DOHH2 (cell line): ENCODE data around the gene CXCL12.

ENCODE experiments used
- H3F3A ChIP-seq: fragments of 200-600 bp; sonication (generic), shearing (Covaris generic); 2 replicates; pipeline ENCODE4 v1.6.0; 2016; ENCODE audit warnings: antibody characterized with exemption, mild to moderate bottlenecking; ENCODE audit not compliant: control insufficient read depth, insufficient read depth
- H3K27ac ChIP-seq: fragments of 200-600 bp; sonication (generic); 2 replicates; pipeline ENCODE4 v1.5.1; 2014; ENCODE audit warnings: low read depth, mild to moderate bottlenecking, low read length, moderate library complexity
- H3K27me3 ChIP-seq: fragments of 200-600 bp; sonication (generic); 2 replicates; pipeline ENCODE4 v1.6.1; 2014; ENCODE audit warnings: mild to moderate bottlenecking, low read length, mixed read lengths; ENCODE audit not compliant: control insufficient read depth
- H3K36me3 ChIP-seq: fragments of 200-600 bp; sonication (generic); 2 replicates; pipeline ENCODE4 v1.6.1; 2014; ENCODE audit warnings: mild to moderate bottlenecking, low read length, moderate library complexity, mixed read lengths; ENCODE audit not compliant: control insufficient read depth
- H3K4me1 ChIP-seq: fragments of 200-600 bp; sonication (generic); 2 replicates; pipeline ENCODE4 v1.6.1; 2014; ENCODE audit warnings: mild to moderate bottlenecking, low read length, mixed read lengths; ENCODE audit not compliant: control insufficient read depth
- H3K4me2 ChIP-seq: fragments of 200-600 bp; sonication (generic); 2 replicates; pipeline ENCODE4 v1.6.0; 2014; ENCODE audit warnings: mild to moderate bottlenecking, low read length, moderate library complexity
- H3K4me3 ChIP-seq: fragments of 200-600 bp; sonication (generic); 2 replicates; pipeline ENCODE4 v1.5.1; 2014; ENCODE audit warnings: mild to moderate bottlenecking, low read length, mixed read lengths
- H3K79me2 ChIP-seq: fragments of 200-600 bp; sonication (generic); 2 replicates; pipeline ENCODE4 v1.6.1; 2014; ENCODE audit warnings: mild to moderate bottlenecking, low read length, mixed read lengths; ENCODE audit not compliant: control insufficient read depth
- H3K9me2 ChIP-seq: fragments of 200-600 bp; sonication (generic); replicated peaks from 2 replicates; pipeline ENCODE4 v1.6.1; 2014; ENCODE audit warnings: mild to moderate bottlenecking, low read length, mixed read lengths; ENCODE audit not compliant: control insufficient read depth
- H3K9me3 ChIP-seq: fragments of 200-600 bp; sonication (generic); 2 replicates; pipeline ENCODE4 v1.6.1; 2014; ENCODE audit warnings: antibody characterized with exemption, low read length, mixed read lengths; ENCODE audit not compliant: control insufficient read depth, insufficient read depth
- H4K20me1 ChIP-seq: fragments of 200-600 bp; sonication (generic); 2 replicates; pipeline ENCODE4 v1.6.0; 2014; ENCODE audit warnings: low read depth, mild to moderate bottlenecking, antibody characterized with exemption, low read length, moderate library complexity; ENCODE audit not compliant: control insufficient read depth, insufficient read depth
- EZH2phosphoT487 ChIP-seq: fragments of 200-600 bp; sonication (generic); IDR thresholded peaks from 2 replicates; pipeline ENCODE4 v1.6.1; 2017; ENCODE audit warnings: borderline replicate concordance, mild to moderate bottlenecking, antibody characterized with exemption, low read length, moderate library complexity, mixed read lengths
- TF ChIP-seq, protein P1 (sequence below): fragments of 200-600 bp; sonication (generic); IDR thresholded peaks from one replicate; pipeline ENCODE4 v1.5.1; 2014; ENCODE audit warnings: antibody characterized with exemption, mild to moderate bottlenecking, low read depth, low read length; ENCODE audit not compliant: poor library complexity, severe bottlenecking

The CXCL12 gene

DNA sequence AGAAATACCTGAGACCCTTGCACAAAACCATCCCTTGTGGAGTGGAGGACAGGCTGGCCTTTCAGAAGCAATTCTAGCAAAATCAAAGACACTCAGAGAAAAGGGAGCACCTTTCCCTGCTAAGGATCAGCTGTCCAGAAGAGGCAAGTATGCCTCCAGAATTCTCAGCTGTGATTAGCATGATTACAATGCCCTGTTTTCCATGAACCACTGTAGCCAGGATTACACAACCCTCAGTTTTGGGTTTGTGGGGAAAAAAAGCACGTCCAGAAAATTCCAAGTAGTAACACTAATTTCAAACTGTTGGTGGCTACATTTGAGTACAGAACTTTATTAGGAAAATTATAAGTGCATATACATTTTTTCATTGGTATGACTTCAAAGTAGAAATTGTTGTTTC, 15.0 kb downstream of the CXCL12 start:
- no peaks in the 10 kb centered on the region for H3K27me3 ChIP-seq

DNA sequence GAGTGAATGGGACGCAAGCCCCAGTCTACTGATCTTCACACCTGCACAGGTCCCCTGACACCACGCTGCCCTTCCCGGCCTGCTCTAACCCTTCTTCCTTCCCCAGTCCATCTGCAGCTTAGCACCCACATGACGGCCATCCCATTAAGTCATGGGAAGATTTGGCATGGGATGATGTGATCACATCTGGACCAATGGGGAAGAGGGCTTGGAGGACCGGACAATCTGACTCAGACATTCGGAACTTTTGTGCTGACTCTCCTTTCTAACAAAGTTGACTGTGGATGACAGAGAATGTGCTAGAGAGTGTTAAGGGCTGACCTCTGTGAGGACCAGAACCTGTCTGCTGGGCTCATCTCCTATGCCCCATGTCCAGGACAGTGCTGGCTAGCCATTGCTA, 15.6 kb downstream of the CXCL12 start:
- H3K79me2 ChIP-seq: no peaks in the 10 kb centered on the region
- H3K9me3 ChIP-seq: no peaks in the 10 kb centered on the region
- TF ChIP-seq EZH2phosphoT487: no peak
- TF ChIP-seq, protein P1, sequence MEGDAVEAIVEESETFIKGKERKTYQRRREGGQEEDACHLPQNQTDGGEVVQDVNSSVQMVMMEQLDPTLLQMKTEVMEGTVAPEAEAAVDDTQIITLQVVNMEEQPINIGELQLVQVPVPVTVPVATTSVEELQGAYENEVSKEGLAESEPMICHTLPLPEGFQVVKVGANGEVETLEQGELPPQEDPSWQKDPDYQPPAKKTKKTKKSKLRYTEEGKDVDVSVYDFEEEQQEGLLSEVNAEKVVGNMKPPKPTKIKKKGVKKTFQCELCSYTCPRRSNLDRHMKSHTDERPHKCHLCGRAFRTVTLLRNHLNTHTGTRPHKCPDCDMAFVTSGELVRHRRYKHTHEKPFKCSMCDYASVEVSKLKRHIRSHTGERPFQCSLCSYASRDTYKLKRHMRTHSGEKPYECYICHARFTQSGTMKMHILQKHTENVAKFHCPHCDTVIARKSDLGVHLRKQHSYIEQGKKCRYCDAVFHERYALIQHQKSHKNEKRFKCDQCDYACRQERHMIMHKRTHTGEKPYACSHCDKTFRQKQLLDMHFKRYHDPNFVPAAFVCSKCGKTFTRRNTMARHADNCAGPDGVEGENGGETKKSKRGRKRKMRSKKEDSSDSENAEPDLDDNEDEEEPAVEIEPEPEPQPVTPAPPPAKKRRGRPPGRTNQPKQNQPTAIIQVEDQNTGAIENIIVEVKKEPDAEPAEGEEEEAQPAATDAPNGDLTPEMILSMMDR: no peak
- no peak overlapping the region for H3K4me3 ChIP-seq
- H3F3A ChIP-seq: no peaks in the 10 kb centered on the region
- no peaks in the 10 kb centered on the region for H3K4me1 ChIP-seq
- no peak overlapping the region for H3K27ac ChIP-seq
- no peaks in the 10 kb centered on the region for H3K27me3 ChIP-seq
- no peaks in the 10 kb centered on the region for H3K9me2 ChIP-seq
- no peaks in the 10 kb centered on the region for H3K36me3 ChIP-seq
- no peak overlapping the region for H3K4me2 ChIP-seq
- no peaks in the 10 kb centered on the region for H4K20me1 ChIP-seq

More for the DNA sequence above, 15.0 kb downstream of the CXCL12 start:
- Histone ChIP-seq H3K36me3 (no peaks in the 10 kb centered on the region), H3K9me3 (no peaks in the 10 kb centered on the region), H3K79me2 (no peaks in the 10 kb centered on the region), H3K4me1 (no peaks in the 10 kb centered on the region), H3K9me2 (no peaks in the 10 kb centered on the region), H3F3A (no peaks in the 10 kb centered on the region), H3K4me2 (no peak overlapping the region), H3K27ac (no peak overlapping the region), H4K20me1 (no peaks in the 10 kb centered on the region), H3K4me3 (no peak overlapping the region)
- no peak for TF ChIP-seq EZH2phosphoT487
- TF ChIP-seq, protein P1: no peak

DNA sequence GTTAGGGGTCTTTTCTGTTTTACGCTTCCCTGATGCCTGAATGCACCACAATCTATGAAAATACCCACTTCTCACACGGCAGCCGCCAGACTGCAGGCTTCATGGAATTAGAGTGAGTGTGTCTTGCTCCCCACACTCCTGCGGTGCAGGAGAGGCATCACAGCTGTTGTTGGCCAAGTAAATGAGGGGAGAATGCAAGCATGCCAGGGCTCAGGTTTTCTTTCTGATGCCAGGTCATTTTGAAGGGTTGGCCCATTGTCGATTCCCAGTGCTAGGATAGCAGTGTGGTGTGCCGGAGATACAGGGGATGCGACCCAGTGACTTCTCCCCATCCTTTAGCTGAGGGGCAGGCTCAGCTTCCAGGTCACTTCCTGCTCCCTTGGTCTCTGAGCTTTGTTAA, 16.3 kb downstream of the CXCL12 start:
- H3K9me2 ChIP-seq: no peaks in the 10 kb centered on the region
- no peak for TF ChIP-seq EZH2phosphoT487
- TF ChIP-seq, protein P1: no peak
- H3K9me3 ChIP-seq: no peaks in the 10 kb centered on the region
- H3K27ac ChIP-seq: no peak overlapping the region
- H3K27me3 ChIP-seq: no peaks in the 10 kb centered on the region
- no peak overlapping the region for H3K4me3 ChIP-seq
- H3K36me3 ChIP-seq: no peaks in the 10 kb centered on the region
- H3K4me1 ChIP-seq: no peaks in the 10 kb centered on the region
- H3K4me2 ChIP-seq: no peak overlapping the region
- no peaks in the 10 kb centered on the region for H3F3A ChIP-seq
- no peaks in the 10 kb centered on the region for H3K79me2 ChIP-seq
- no peaks in the 10 kb centered on the region for H4K20me1 ChIP-seq
